GM23338 (cell line): Measurements from ENCODE around the gene ASIC5. TPM values are rescaled to one million over a fixed set of nuclear protein-coding genes. Genes with fewer than 3 reads are reported as not detected.

Source experiments
- ATAC-seq: fragments of 200-7000 bp; cut with Tn5 transposase; 3 replicates; pipeline ENCODE4 v1.9.1; 2020
- DNase-seq: peaks from one replicate; pipeline ENCODE4 v3.0.0-alpha.2; 2015; ENCODE audit warnings: low spot score
- H2AFZ ChIP-seq: fragments of 200-600 bp; sonication (generic); 2 replicates; pipeline ENCODE4 v1.8.0; 2016; ENCODE audit warnings: antibody characterized with exemption, mild to moderate bottlenecking, moderate library complexity
- H3F3A ChIP-seq: fragments of 200-600 bp; sonication (generic); replicated peaks from 2 replicates; pipeline ENCODE4 v1.8.0; 2017; ENCODE audit warnings: antibody characterized with exemption, mixed run types, low read depth
- H3K27ac ChIP-seq: fragments of 200-600 bp; sonication (generic); 2 replicates; pipeline ENCODE4 v1.6.1; 2016; ENCODE audit warnings: low read depth
- H3K27me3 ChIP-seq: fragments of 200-600 bp; sonication (generic); 2 replicates; pipeline ENCODE4 v1.8.0; 2016; ENCODE audit warnings: mild to moderate bottlenecking, mixed run types, moderate library complexity; ENCODE audit not compliant: insufficient read depth
- H3K36me3 ChIP-seq: fragments of 200-600 bp; sonication (generic); 2 replicates; pipeline ENCODE4 v1.8.0; 2016; ENCODE audit warnings: mild to moderate bottlenecking; ENCODE audit not compliant: insufficient read depth
- H3K4me1 ChIP-seq: fragments of 200-600 bp; sonication (generic); 2 replicates; pipeline ENCODE4 v1.8.0; 2016; ENCODE audit warnings: mild to moderate bottlenecking, moderate library complexity; ENCODE audit not compliant: insufficient read depth
- H3K4me2 ChIP-seq: fragments of 200-600 bp; sonication (generic); 2 replicates; pipeline ENCODE4 v1.7.1; 2017; ENCODE audit warnings: mixed run types
- H3K4me3 ChIP-seq: fragments of 200-600 bp; sonication (generic); 2 replicates; pipeline ENCODE4 v1.6.1; 2016; ENCODE audit warnings: mixed run types
- H3K79me2 ChIP-seq: fragments of 200-600 bp; sonication (generic); replicated peaks from 2 replicates; pipeline ENCODE4 v1.8.0; 2017; ENCODE audit warnings: mild to moderate bottlenecking; ENCODE audit not compliant: insufficient read depth
- H3K9me2 ChIP-seq: fragments of 200-600 bp; sonication (generic); 2 replicates; pipeline ENCODE4 v1.8.0; 2017; ENCODE audit not compliant: insufficient read depth
- H4K20me1 ChIP-seq: fragments of 200-600 bp; sonication (generic); replicated peaks from 2 replicates; pipeline ENCODE4 v1.8.0; 2017; ENCODE audit warnings: mild to moderate bottlenecking; ENCODE audit not compliant: insufficient read depth
- H3K27ac Mint-ChIP-seq: 2 replicates; pipeline ENCODE4 v1.8.0; 2020; ENCODE audit warnings: inconsistent platforms, mild to moderate bottlenecking, moderate library complexity, mixed read lengths
- H3K27me3 Mint-ChIP-seq: 3 replicates; pipeline ENCODE4 v1.8.0; 2022; ENCODE audit warnings: low read depth, mild to moderate bottlenecking, moderate library complexity, mixed read lengths, inconsistent platforms; ENCODE audit not compliant: insufficient read depth, poor library complexity
- H3K36me3 Mint-ChIP-seq: 3 replicates; pipeline ENCODE4 v1.8.0; 2021; ENCODE audit warnings: low read depth, mild to moderate bottlenecking, inconsistent platforms, moderate library complexity, mixed read lengths
- H3K4me1 Mint-ChIP-seq: 3 replicates; pipeline ENCODE4 v1.8.0; 2020; ENCODE audit warnings: mild to moderate bottlenecking, inconsistent platforms, mixed read lengths
- H3K4me3 Mint-ChIP-seq: 3 replicates; pipeline ENCODE4 v1.8.0; 2021; ENCODE audit warnings: moderate library complexity, mild to moderate bottlenecking, inconsistent platforms, mixed read lengths
- H3K9me3 Mint-ChIP-seq: 3 replicates; pipeline ENCODE4 v1.8.0; 2020; ENCODE audit warnings: moderate library complexity, mild to moderate bottlenecking, inconsistent platforms, mixed read lengths
- CREB1 ChIP-seq: fragments of 250-450 bp; sonication (Bioruptor Pico); IDR thresholded peaks from 2 replicates; pipeline ENCODE4 v1.5.0; 2020; ENCODE audit warnings: low read depth, mild to moderate bottlenecking, moderate library complexity
- EZH2phosphoT487 ChIP-seq: fragments of 200-600 bp; sonication (generic); IDR thresholded peaks from one replicate; pipeline ENCODE4 v1.8.1; 2018; ENCODE audit warnings: antibody characterized with exemption; ENCODE audit not compliant: unreplicated experiment
- JUNB ChIP-seq: IDR thresholded peaks from one replicate; pipeline ENCODE4 v1.6.1; 2016; ENCODE audit warnings: antibody characterized with exemption; ENCODE audit not compliant: unreplicated experiment
- NANOG ChIP-seq: IDR thresholded peaks from 2 replicates; pipeline ENCODE4 v1.6.1; 2016; ENCODE audit warnings: antibody characterized with exemption, borderline replicate concordance
- REST ChIP-seq: IDR thresholded peaks from one replicate; pipeline ENCODE4 v1.6.1; 2018; ENCODE audit warnings: antibody characterized with exemption; ENCODE audit not compliant: unreplicated experiment
- ZNF114 ChIP-seq: fragments of 250-450 bp; sonication (Bioruptor Pico); IDR thresholded peaks from 2 replicates; pipeline ENCODE4 v1.5.0; 2020; ENCODE audit warnings: mild to moderate bottlenecking, moderate library complexity
- ZNF331 ChIP-seq: fragments of 250-450 bp; sonication (Bioruptor Pico); IDR thresholded peaks from 2 replicates; pipeline ENCODE4 v1.5.0; 2020; ENCODE audit warnings: low read depth, mild to moderate bottlenecking, moderate library complexity
- ZNF462 ChIP-seq: fragments of 250-450 bp; sonication (Bioruptor Pico); IDR thresholded peaks from 2 replicates; pipeline ENCODE4 v1.5.0; 2020; ENCODE audit warnings: mild to moderate bottlenecking, moderate library complexity
- polyA plus RNA-seq: library from polyadenylated mRNA; unstranded; fragments of >200 nt; fragmentation: Nextera tagmentation; extraction: Ambion mirVana; gene quantifications from 2 replicates; pipeline ENCODE4 v1.2.1, GENCODE V29; 2016
- total RNA-seq: library from RNA; depleted of rRNA; stranded (reverse); fragments of >200 nt; shearing (Covaris generic); gene quantifications from 2 replicates; pipeline ENCODE4 v1.2.3, GENCODE V29; 2014

ASIC5 gene
- total and polyA plus RNA-seq, 2 experiments from 2014 or later, result not detected

- H3K4me3 Mint-ChIP-seq, result no peak overlapping the region
Measured at GRCh38 chr4:155807021-155807420, 59.1 kb downstream of the ASIC5 start.

More at GRCh38 chr4:155807021-155807420, 59.1 kb downstream of the ASIC5 start:
- Histone ChIP-seq H3K79me2 (no peaks in the 10 kb centered on the region), H3K36me3 (no peaks in the 10 kb centered on the region), H3K27ac (no peak overlapping the region), H3K4me3 (no peak overlapping the region), H3K9me2 (no peaks in the 10 kb centered on the region), H3K4me1 (no peaks in the 10 kb centered on the region), H2AFZ (no peak overlapping the region), H3F3A (no peaks in the 10 kb centered on the region), H4K20me1 (no peaks in the 10 kb centered on the region), H3K4me2 (no peak overlapping the region), H3K27me3 (no peaks in the 10 kb centered on the region)
- ATAC-seq (no peak), DNase-seq (no peak)
- H3K27me3 Mint-ChIP-seq, result no peaks in the 10 kb centered on the region
- H3K36me3 Mint-ChIP-seq, result no peaks in the 10 kb centered on the region
- TF ChIP-seq ZNF462, result no peak
- TF ChIP-seq CREB1 (CRISPR knock-in tag), result no peak
- TF ChIP-seq REST, result no peak
- TF ChIP-seq ZNF331 (CRISPR knock-in tag), result no peak
- no peak for TF ChIP-seq EZH2phosphoT487
- TF ChIP-seq ZNF114 (CRISPR knock-in tag), result no peak
- TF ChIP-seq JUNB, result no peak
- no peak for TF ChIP-seq NANOG
- no peaks in the 10 kb centered on the region for H3K4me1 Mint-ChIP-seq
- no peaks in the 10 kb centered on the region for H3K9me3 Mint-ChIP-seq
- H3K27ac Mint-ChIP-seq, result no peak overlapping the region
